NCI-H2029 (cell line): Measurements from ENCODE around the gene TOMM5.

Source experiments
- DNase-seq: peaks from one replicate; lab custom pipeline; 2025; lab: John Stamatoyannopoulos, UW

Gene TOMM5

GRCh38 chr9:37563806-37564513, 28.4 kb downstream of the TOMM5 start:
- DNase-seq, result no peak

DNA sequence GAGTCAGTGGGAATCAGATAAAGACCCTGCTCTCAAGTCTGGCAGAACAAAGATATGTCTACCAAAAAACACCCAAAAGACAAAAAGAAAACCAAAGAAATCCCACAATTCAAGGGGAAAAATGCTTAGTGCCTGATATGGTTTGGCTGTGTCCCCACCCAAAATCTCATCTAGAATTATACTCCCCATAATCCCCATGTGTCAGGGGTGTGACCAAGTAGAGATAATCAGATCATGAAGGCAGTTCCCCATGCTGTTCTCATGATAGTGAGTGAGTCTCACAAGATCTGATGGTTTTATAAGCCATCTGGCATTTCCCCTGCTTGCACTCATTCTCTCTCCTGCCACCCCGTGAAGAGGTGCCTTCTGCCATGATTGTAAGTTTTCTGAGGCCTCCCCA, 29.6 kb downstream of the TOMM5 start:
- DNase-seq, result no peak

DNA sequence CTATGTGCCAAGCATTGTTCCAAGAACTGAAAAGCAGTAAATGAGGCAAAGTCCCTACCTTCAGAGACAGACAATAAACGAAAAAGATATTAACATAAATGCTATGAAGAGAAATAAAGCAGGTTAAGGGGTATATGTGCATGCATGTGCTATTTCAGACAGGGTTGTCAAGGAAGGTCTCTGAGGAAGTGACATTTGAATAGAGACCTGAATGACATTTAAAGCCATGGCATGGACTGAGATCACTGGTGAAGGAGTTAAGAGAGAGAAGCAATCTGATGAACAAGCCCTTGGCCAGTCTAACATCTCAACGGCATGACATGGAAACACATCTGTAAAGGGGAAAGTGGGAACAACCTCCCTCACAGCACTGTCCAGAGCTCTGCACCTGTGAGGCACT, 30.7 kb downstream of the TOMM5 start:
- DNase-seq, result no peak

DNA sequence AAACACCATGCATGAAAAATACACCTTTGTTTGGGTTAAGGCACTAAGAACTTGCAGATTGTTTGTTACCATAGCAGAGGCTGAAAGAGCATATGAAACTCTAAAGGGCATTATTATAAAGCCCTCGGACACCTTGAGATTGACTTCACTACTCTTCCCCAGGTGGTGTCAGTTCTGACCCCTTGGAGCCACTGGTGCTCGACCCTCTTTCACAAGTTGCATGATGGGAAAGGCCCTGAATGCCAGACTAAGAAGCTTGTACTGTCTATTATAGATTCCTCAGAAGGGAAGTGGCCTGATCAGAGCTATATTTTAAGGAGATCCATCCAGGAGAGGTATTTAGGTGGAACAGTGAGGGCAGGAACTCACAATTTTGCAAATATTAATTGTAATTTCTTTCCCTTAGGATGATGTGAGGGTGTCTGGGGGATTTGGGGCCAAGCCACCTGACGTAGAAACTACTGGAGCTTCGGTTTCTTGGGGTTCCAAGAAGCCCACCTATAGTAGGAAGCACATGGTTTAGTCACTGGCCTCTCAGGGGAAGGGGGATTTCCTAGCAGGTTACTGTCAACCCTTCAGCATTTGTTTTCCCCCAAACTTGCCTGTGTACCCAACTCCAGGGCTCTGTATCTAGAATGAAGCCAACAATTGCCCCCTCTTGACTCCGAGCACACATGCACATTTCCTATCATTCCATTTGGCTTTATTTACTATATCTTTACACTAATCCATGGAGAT, 32.4 kb downstream of the TOMM5 start:
- no peak for DNase-seq

DNA sequence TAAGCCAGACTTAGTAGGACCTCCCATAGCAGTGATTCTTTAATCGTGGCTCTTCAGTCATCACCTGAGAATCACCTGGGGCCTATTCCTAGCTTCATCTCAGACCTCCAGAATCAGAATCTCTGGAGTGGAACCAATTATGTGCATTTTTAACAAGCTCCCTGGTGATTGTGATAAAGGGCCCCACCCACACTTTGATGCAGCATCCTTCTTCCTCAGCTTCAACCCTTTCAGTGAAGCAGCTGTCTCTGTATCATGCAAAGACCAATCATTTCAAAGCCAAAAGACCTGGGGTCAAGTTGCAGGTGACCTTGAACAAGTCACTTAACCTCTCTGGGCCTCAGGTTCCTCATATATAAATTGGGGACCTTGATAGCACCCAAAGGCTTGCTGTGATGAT, 33.3 kb downstream of the TOMM5 start:
- no peak for DNase-seq

GRCh38 chr9:37555786-37556185, 36.6 kb downstream of the TOMM5 start:
- DNase-seq, result no peak

- DNase-seq, result no peak
Observed at GRCh38 chr9:37554318-37554717, 38.1 kb downstream of the TOMM5 start.

DNA sequence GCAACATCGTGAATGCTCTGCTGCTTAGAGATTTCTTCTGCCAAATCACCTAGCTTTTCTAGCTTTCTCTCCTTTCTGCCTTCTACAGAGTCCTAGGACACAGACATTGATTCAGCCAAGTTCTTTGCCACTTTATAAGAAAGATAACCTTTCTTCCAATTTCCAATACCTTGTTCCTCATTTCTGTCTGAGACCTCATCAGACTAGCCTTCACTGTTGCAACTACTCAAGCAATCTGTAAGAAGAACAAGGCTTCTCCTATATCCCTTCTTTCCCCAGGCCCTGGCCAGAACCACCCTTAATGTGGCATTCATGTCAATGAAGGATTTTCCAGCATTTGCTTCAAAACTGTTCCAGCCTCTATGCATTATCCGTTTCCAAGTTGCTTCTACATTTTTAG, 40.5 kb downstream of the TOMM5 start:
- no peak for DNase-seq

DNA sequence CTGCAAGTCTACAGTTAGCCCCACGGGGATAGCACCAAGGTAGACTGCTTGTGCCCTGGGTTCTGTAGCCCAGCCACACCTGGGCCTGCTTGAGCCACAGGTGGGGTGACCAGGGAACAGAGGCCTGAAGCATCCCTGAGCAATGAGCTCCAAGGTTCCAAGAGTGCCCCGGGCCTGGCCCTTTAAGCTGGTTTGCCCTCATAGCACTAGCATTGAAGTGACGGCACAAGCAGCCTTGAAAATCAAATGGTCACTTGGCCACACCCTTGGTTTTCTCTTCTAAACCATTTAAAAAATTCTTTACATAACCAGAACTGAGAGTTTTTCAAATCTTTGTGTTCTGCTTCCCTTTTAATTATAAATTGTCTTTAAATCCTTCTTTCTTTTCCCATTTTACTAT, 40.9 kb downstream of the TOMM5 start:
- DNase-seq, result no peak

DNA sequence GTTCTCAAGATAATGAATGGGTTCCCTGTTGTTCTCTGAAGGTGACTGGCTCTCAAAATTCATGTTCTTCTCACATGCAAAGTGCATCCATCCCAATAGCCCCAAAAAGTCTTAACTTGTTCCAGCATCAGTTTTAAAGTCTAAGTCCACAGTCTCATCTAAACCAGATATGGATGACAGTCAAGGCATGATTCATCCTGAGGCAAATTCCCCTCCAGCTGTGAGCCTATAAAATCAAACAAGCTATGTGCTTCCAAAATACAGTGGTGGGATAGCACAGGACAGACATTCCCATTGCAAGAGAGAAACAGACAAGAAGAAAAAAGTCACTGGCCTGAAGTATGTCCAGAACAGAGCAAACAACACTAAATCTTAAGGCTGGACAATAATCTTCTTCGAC, 41.6 kb downstream of the TOMM5 start:
- DNase-seq, result no peak

DNA sequence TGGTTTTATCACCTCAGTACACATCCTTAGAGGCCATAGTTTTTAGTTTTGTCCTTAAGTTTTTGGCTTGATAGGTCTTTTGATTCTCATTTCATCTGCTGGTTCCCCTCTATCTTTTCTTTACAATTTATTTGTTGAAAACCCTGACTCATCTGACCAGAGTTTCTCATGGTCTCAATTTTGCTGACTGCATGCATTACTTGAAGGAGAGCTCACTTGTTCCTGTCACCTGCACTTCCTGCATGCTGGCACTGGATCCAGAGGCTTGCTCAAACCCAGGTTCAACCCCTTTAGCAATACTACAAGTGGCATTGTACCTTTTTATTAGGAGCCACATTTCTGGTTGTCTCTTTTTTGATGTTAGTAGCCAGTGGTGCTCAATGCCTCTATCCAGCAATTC, 42.9 kb downstream of the TOMM5 start:
- DNase-seq, result no peak

DNA sequence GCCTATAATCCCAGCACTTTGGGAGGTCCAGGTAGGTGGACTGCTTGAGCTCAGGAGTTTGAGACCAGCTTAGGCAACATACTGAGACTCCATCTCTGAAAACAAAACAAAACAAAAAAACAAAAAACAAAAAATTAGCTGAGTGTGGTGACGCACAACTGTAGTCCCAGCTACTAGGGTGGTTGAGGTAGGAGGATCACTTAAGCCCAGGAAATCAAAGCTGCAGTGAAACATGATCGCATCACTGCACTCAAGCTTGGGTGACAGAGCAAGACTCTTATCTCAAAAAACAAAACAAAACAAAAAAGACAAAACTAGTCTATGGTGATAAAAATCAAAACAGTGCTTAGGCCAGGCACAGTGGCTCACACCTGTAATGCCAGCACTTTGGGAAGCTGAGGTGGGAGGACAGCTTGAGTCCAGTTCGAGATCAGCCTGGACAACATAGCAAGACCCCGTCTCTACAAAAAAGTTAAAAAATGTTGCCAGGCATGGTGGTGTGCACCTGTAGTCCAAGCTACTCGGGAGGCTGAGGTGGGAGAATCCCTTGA, 45.0 kb downstream of the TOMM5 start:
- no peak for DNase-seq

DNA sequence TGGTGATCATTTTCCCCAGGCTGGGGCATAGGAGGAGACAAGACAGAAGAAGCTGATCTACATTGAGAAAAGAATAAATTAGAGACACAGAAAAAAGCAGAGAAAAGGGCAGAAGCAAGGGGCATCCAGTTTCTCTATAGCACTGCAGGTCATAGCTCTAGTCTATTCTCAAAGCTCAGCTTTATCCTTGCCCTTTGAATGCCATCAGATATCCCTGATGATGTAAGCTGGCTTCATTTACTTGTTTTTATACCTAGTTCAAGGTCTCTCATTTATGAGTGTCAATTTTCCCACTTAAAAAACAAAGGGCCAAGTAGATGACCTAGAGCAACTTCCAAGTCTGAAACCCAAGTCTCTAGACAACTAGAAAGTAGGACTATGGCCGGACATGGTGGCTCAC, 48.9 kb downstream of the TOMM5 start:
- no peak for DNase-seq

GRCh38 chr9:37542895-37543294, 49.5 kb downstream of the TOMM5 start:
- no peak for DNase-seq

DNA sequence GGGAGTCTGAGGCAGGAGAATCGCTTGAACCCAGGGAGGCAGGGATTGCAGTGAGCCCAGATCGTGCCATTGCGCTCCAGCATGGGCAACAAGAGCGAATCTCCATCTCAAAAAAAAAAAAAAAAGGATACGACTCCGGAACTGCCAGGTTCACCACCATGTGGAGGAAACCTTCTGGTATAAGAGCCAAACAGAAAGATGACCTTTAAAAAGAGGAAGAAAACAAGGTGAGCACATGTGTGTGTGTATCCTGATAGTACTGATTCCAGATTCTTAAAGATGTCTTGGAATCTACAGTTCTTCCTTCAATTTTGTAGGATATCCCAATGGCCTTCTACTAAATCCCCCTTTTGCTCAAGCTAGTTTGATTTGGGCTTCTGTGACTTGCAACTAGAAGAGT, 49.9 kb downstream of the TOMM5 start:
- no peak for DNase-seq

DNA sequence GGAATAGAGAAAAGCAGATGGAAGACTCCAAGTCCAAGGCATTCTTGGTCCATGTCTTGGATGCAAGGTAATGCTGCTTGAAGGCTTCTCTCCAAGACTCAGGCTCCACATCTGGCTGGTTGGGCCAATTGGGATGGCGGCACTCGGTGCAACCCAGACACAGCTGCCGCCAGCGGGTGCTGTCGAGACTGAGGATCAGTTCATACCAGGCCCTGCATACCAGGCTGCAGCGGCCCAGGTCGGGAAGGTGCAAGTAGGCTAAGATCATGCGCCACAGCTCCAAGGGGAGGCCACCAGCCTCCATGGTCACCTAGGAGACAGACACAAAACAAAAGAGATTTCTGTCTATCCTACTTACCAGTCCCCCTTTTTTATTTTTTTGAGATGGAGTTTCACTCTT, 50.9 kb downstream of the TOMM5 start:
- DNase-seq, result no peak

- DNase-seq, result peak; percentile 86
Observed at GRCh38 chr9:37540634-37541033, 51.8 kb downstream of the TOMM5 start.

- DNase-seq, result no peak
Observed at GRCh38 chr9:37539634-37540033, 52.8 kb downstream of the TOMM5 start.
